DMS153 treated with DMSO at 0.1 percent for 48 hours (cell line): Measurements from ENCODE around the gene KCNK6.

Experiments used
- DNase-seq: peaks from one replicate; lab custom pipeline; 2025; ENCODE audit not compliant: unreplicated experiment; lab: John Stamatoyannopoulos, UW

KCNK6 gene

GRCh38 chr19:38319421-38320258, at the start of gene KCNK6:
KCNK6 (plus strand) TSS chr19:38319845; CDS start chr19:38319951, 106 bp downstream.
- no peak for DNase-seq

DNA sequence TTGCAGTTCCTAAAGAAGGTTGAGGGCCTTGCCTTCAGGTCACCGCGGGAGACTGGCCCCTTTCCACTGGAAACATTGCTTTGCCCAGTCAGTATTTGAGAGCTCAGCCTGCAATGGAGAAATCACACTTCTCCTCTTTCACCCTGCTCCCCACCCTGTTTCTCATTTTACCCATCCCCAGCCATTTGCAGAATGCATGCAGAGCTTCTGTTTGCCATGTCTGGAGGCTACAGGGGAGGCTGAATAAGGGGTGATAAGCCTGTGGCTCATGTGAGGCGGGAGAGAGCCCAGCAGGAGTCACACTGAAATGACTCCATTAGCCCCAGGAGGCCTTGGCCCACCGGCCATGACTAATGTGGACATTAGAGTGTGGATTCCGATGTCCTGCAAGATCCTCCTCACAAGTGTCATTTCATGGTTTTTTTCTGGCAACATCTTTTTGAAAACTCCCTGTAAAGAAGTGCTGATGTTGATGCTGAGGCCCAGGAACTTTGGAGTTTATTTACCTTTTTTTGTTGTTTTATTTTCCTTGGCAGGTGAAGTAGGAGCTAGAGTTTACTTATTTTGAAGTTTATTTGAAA, 49.0 kb upstream of the KCNK6 start:
- no peak for DNase-seq

DNA sequence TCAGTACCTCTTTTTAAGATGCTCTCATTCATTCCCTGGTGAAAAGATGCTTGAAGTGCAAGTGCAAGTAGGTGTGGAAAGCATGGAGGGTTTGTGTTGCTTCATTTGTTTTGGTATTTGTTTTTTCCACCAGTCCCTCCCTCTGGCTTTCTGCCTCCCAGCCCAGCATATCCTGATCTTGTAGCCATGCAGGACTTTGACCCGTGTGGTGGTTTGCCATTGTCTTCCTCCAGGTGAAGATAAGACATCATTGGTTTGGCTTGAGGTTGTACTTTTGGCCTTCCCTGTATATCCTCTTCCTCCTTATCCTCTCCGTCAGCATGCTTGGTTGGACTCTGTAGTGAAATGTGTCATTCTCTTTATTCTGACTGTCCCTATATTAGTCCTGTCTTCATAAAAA, 46.1 kb upstream of the KCNK6 start:
- DNase-seq = no peak

DNA sequence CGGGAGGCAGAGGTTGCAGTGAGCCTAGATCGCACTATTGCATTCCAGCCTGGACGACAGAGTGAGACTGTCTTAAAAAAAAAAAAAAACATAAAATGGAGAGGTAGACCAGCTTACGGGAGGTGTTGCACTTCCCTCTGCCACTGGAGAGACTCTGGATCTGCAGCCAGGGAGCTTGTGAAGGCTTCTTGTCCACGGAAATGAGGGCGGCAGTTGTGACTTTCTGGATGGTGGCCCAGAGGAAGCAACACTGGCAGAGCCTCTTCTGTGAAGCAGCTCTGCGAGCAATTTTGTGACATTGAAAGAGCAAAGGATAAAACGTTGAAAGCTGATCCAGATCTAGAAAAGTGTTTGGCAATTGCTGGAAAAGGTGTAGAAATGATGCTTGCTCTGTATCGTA, 44.9 kb upstream of the KCNK6 start:
- DNase-seq = no peak

GRCh38 chr19:38276942-38277517, 42.6 kb upstream of the KCNK6 start:
- DNase-seq = no peak

DNA sequence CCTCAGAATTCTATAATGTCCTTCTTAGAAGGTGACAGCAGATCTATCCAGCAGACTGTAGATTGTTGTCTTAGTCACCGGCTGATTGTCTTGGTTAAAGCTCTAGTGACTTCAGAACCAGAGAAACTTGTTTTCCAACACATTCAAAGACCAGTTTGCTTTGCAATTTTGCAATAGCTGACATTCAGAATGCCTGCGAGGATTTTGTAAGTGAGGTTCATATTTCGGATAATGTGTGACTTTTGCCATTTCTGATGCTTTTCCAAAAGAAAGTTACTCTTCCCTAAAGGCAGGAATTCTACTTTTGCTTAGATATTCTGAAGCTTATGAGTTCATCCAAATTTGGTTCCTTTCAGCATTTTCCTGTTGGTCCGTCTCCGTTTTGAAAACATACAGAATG, 42.1 kb upstream of the KCNK6 start:
- no peak for DNase-seq

DNA sequence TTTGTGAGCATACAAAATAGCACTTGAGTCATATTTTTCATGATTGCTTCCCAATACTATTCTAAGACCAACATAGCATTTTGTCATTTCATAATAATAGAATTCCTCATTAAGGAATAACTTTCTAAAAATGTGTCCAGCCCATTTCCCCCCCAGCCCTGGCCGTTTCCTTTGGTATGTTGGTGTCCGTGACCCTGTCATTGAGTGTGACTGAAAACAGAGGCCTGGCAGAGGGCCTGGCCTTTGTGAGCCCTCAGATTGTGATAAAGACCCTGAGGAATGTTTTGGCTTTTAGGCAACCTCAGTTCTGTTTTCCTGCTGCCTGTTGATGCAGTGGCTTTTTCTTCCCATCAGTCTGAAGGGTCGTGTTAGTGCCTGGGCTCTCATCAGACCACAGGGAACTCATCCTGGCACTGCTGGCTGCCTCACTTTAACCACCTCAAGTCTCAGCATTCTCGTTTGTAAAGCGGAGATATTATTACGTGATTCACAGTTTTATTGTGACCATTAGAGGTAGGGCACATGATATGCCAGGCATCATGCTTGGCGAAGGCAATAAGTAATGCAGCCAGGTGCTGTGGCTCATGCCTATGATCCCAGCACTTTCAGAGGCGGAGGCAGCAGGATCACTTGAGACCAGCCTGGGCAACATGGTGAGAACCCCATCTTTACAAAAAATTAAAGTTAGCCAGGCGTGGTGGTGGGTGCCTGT, 41.5 kb upstream of the KCNK6 start:
- DNase-seq = no peak

GRCh38 chr19:38278751-38279150, 40.9 kb upstream of the KCNK6 start:
- DNase-seq = no peak

- DNase-seq = no peak
These were observed 39.4 kb upstream of the KCNK6 start for GRCh38 chr19:38280030-38280921.

DNA sequence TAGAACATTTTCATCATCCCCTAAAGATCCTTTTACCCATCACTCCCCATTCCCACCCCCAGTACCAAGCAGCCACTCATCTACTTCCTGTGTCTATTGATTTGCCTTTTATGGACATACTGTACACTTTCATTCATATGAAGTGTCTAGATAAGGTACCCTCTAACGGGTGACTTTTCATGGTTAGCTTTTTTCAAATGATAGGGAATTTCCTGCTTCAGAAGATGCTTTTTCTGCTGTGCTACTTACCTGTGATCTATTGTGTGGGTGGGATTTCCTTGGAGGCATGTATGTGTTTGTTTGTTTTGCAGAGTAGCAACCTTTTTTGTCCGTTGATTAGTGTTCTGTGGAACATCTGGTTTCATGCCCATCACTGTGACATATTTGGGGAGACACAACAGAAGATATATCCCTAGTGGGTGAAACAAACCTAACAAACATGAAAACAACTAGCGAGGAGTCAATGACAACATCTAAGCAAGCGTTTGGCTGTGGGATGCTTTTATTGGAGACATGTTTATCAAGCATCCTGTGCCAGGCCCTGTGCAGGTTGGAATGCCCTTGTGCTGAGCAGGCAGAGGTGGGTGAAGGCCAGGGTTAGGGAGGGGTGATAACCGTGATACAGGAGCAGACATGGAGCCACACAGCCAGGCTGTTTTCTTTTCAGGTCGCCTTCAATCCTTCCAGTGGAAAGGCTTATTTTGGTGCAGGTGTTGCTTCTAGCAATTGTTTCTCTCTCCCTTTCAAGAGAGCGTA, 37.7 kb upstream of the KCNK6 start:
- no peak for DNase-seq

- no peak for DNase-seq
These were observed 36.4 kb upstream of the KCNK6 start for GRCh38 chr19:38283271-38283670.

DNA sequence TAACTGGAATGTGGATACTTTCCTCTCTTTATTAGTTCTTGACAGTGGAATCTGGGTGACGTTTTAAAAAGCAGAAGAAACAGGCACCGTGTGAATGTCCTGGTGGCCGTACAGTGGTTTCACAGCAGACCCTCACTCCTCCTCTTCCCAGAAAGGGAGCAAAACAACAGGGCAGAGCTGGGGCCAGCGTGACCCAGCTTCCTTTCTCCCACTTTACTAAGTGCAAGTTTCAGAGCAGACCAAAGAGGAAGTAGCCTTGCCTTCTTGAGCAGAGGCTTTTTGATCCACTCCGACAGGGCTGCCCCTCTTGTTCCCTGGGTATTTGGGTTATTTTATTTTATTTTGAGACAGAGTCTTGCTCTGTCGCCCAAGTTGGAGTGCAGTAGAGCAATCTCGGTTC, 35.2 kb upstream of the KCNK6 start:
- DNase-seq = no peak

DNA sequence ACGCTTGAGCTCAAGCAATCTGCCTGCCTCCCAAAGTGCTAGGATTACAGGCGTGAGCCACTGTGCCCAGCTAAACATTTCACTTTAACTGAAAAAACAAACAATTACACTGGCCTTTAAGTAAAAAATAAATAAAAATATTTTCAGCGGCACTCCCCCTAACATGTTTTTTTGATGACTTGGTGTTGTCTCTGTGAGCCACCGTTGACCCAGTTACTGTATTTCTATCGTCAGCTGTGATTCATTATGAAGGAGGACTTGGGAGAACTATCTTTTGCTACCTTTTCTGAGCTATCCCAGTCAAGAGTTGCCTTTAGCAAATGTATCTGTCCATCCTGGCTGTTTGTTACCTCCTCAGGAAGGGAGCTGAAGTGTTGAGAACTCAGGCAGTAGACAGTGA, 34.1 kb upstream of the KCNK6 start:
- DNase-seq = no peak

DNA sequence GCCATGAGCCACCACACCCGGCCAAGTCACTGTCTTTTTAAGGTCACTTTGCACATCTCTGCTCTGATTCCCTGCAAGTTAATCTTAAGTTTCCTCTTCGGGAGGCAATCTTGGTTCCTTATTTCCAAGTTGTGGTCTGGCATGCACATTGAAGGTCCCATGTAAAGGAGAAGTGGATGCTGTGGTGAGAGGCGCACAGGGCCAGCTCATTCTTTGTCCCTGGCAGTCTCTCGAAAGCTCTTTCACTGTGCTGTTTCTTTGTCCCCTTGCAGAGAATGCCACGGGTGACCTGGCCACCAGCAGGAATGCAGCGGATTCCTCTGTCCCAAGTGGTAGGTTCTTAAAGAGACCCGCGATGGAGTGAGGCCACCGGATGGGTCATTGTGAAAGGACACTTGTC, 32.0 kb upstream of the KCNK6 start:
- no peak for DNase-seq

- no peak for DNase-seq
These were observed 31.4 kb upstream of the KCNK6 start for GRCh38 chr19:38288123-38288855.

DNA sequence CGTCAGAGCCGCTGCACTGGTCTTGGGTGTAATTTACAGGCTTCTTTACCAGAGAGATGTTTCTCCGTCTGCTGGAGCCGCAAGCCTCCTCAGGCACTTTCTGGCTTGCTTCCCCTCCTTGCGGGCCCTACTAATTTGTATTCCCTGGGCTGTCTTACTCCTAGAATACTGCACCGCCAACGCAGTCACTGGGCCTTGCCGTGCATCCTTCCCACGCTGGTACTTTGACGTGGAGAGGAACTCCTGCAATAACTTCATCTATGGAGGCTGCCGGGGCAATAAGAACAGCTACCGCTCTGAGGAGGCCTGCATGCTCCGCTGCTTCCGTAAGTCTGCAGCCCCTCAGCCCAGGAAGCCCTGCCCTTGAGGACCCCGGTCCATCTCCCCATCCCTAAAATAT, 29.7 kb upstream of the KCNK6 start:
- no peak for DNase-seq

DNA sequence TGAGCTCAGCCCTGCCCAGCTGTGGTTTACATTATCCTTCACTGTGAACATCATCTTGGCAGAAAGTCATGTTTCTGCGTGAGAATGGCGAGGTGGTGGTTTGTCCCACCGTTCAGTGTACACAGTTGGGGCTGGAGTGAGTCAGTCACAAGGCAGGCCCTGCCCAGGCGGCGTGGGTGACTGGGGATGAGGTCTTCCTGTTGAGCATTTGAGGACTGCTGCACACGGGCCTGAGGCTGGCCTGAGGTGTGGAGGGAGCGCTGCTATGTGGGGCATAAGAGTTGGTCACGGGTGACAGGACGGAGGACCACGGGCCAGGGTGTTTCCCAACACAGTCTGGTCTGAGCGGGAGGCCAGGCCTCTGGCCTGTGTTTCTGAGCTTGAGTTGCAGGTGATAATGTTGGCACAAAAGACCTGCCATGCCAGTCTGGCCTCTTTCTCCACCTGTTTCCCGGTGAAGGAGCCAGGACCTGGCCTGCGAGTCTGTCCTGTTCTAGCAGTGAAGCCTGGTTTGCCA, 29.0 kb upstream of the KCNK6 start:
- DNase-seq = no peak

DNA sequence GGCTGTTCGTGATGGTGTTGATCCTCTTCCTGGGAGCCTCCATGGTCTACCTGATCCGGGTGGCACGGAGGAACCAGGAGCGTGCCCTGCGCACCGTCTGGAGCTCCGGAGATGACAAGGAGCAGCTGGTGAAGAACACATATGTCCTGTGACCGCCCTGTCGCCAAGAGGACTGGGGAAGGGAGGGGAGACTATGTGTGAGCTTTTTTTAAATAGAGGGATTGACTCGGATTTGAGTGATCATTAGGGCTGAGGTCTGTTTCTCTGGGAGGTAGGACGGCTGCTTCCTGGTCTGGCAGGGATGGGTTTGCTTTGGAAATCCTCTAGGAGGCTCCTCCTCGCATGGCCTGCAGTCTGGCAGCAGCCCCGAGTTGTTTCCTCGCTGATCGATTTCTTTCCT, 27.8 kb upstream of the KCNK6 start:
- no peak for DNase-seq

DNA sequence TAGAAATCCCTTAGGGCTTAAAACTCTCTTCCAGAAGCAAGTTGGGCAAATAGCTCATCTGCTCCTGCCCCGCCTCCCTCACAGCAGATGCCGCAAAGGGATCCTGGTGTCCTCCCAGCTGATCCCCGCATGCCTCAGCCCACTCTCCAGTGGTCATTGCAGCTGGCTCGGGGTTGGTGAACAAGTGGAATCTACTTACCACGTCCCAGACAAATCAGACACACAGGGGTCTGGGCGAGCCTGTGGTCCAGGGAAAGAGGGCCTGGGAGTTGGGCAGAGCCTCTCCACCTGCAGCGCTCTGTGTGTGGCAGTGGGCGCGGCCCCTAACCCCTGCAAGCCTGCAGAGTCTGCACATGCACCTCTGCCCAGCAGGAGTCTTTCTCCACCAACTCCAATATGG, 26.4 kb upstream of the KCNK6 start:
- no peak for DNase-seq
